HepG2 (cell line): Measurements from ENCODE around the gene STK39. TPM values are rescaled to one million over a fixed set of nuclear protein-coding genes. Genes with fewer than 3 reads are reported as not detected.

Source experiments
- ATAC-seq: fragments of 200-7000 bp; cut with Tn5 transposase; 3 replicates; pipeline ENCODE4 v1.9.1; 2020; ENCODE audit warnings: mild to moderate bottlenecking, moderate library complexity
- BruUV-seq: library from RNA; stranded (reverse); fragments of 400-500 nt; replicated peaks from 2 replicates; lab custom pipeline; 2021; lab: Mats Ljungman, UMichigan
- CTCF ChIA-PET: fragments of 300-600 bp; formaldehyde crosslinking; extraction: SDS; loops from one replicate; lab custom pipeline; 2021; ENCODE audit warnings: low total read pairs, inconsistent platforms, low intra/inter-chr PET ratio; lab: Yijun Ruan, JAX
- POLR2A ChIA-PET: fragments of 350-600 bp; sonication (Branson Sonifier 250); formaldehyde crosslinking; loops from one replicate; lab custom pipeline; 2020; ENCODE audit warnings: antibody characterized with exemption, inconsistent platforms; lab: Yijun Ruan, JAX
- DNase-seq: peaks from one replicate; pipeline ENCODE4 v3.0.0-alpha.2; 2015; ENCODE audit warnings: low spot score
- FAIRE-seq: peaks from 3 replicates; lab custom pipeline; 2011; peaks lifted over from hg19 to GRCh38; lab: Jason Lieb, UNC
- H2AFZ ChIP-seq: one replicate; pipeline ENCODE4 v1.6.1; 2011; ENCODE audit warnings: low read length, inconsistent platforms
- H3K27ac ChIP-seq: fragments of 300-600 bp; 3 replicates; pipeline ENCODE4 v1.8.0; 2011; ENCODE audit warnings: mixed run types, mild to moderate bottlenecking, mixed read lengths, low read length, inconsistent platforms; ENCODE audit not compliant: insufficient read depth; ENCODE audit errors: extremely low read length
- H3K27me3 ChIP-seq, 2 experiments: fragments of 200-600 bp in 1 of 2; 2 replicates in 1 of 2; 3 replicates in 1 of 2; pipeline versions ENCODE4 v1.6.0 to v1.8.0; 2011; ENCODE audit warnings: low read length in 2 of 2, mild to moderate bottlenecking in 2 of 2, moderate library complexity in 2 of 2, inconsistent platforms in 1 of 2; ENCODE audit not compliant: insufficient read depth in 2 of 2, control insufficient read depth in 1 of 2
- H3K36me3 ChIP-seq, 2 experiments: fragments of 200-600 bp in 1 of 2; replicated peaks in 1 of 2; 2 replicates in 1 of 2; 3 replicates in 1 of 2; pipeline versions ENCODE4 v1.5.1 to v1.8.0; 2011; ENCODE audit warnings: low read length in 2 of 2, inconsistent platforms in 1 of 2; ENCODE audit not compliant: insufficient read depth in 2 of 2, control insufficient read depth in 1 of 2
- H3K4me1 ChIP-seq: 2 replicates; pipeline ENCODE4 v1.5.1; 2012; ENCODE audit warnings: low read length, inconsistent platforms; ENCODE audit not compliant: insufficient read depth
- H3K4me2 ChIP-seq: 2 replicates; pipeline ENCODE4 v1.6.0; 2011; ENCODE audit warnings: low read depth, low read length, inconsistent platforms
- H3K4me3 ChIP-seq, 3 experiments: fragments of 200-600 bp in 1 of 3; sonication (generic), shearing (Covaris generic) in 1 of 3; replicated peaks in 1 of 3; 2 replicates each; pipeline ENCODE4 v1.5.1; 2011 to 2016; ENCODE audit warnings: low read length in 3 of 3, inconsistent platforms in 2 of 3, low read depth in 2 of 3, mild to moderate bottlenecking in 2 of 3, control low read depth in 1 of 3, mixed read lengths in 1 of 3; ENCODE audit not compliant: insufficient read depth in 1 of 3
- H3K79me2 ChIP-seq: one replicate; pipeline ENCODE4 v1.6.1; 2011; ENCODE audit warnings: low read length, inconsistent platforms; ENCODE audit not compliant: insufficient read depth
- H3K9ac ChIP-seq: 2 replicates; pipeline ENCODE4 v1.6.0; 2011; ENCODE audit warnings: mild to moderate bottlenecking, low read depth, low read length, inconsistent platforms; ENCODE audit not compliant: insufficient read depth
- H3K9me3 ChIP-seq: 2 replicates; pipeline ENCODE4 v1.5.1; 2012; ENCODE audit warnings: mild to moderate bottlenecking, low read length
- H4K20me1 ChIP-seq: 2 replicates; pipeline ENCODE4 v1.6.0; 2011; ENCODE audit warnings: inconsistent platforms, mild to moderate bottlenecking, low read length, moderate library complexity; ENCODE audit not compliant: insufficient read depth
- AKAP8 ChIP-seq: sonication (generic); formaldehyde crosslinking; IDR thresholded peaks from 2 replicates; pipeline ENCODE4 v1.5.1; 2020; ENCODE audit warnings: mild to moderate bottlenecking, missing genetic modification reagents
- CSRNP1 ChIP-seq: sonication (generic); formaldehyde crosslinking; IDR thresholded peaks from 2 replicates; pipeline ENCODE4 v1.8.1; 2023; ENCODE audit warnings: mild to moderate bottlenecking, missing genetic modification reagents
- FOXA1 ChIP-seq, 2 experiments: fragments of 450-650 bp in 1 of 2; sonication (generic) in 1 of 2; formaldehyde crosslinking in 1 of 2; IDR thresholded peaks; 2 replicates each; pipeline versions ENCODE4 v1.4.0 to v1.6.1; 2016 to 2020; ENCODE audit warnings: missing genetic modification reagents in 1 of 2
- RAD21 ChIP-seq: fragments of 450-650 bp; formaldehyde crosslinking; IDR thresholded peaks from 2 replicates; pipeline ENCODE4 v1.5.0; 2020; ENCODE audit warnings: mild to moderate bottlenecking
- RBM22 ChIP-seq: fragments of 200-400 bp; formaldehyde crosslinking; optimal IDR thresholded peaks from 2 replicates; pipeline ENCODE3; 2017; ENCODE audit warnings: mild to moderate bottlenecking, low read length, moderate library complexity
- REL ChIP-seq: sonication (generic); formaldehyde crosslinking; conservative IDR thresholded peaks from 2 replicates; pipeline ENCODE4 v1.8.0; 2022; ENCODE audit warnings: mild to moderate bottlenecking, missing genetic modification reagents, moderate library complexity
- SMARCC2 ChIP-seq: fragments of 450-650 bp; IDR thresholded peaks from 2 replicates; pipeline ENCODE4 v1.6.1; 2017; ENCODE audit warnings: antibody characterized with exemption, mild to moderate bottlenecking
- ZNF224 ChIP-seq: sonication (generic); formaldehyde crosslinking; IDR thresholded peaks from 2 replicates; pipeline ENCODE4 v1.5.0; 2020; ENCODE audit warnings: mild to moderate bottlenecking, missing genetic modification reagents
- ZNF263 ChIP-seq: sonication (generic); formaldehyde crosslinking; IDR thresholded peaks from 2 replicates; pipeline ENCODE4 v1.4.0; 2020; ENCODE audit warnings: missing genetic modification reagents
- ZNF547 ChIP-seq: sonication (generic); formaldehyde crosslinking; IDR thresholded peaks from 2 replicates; pipeline ENCODE4 v1.5.1; 2020; ENCODE audit warnings: mild to moderate bottlenecking, missing genetic modification reagents
- ZNF724P ChIP-seq: sonication (generic); formaldehyde crosslinking; IDR thresholded peaks from 2 replicates; pipeline ENCODE4 v1.8.0; 2022; ENCODE audit warnings: missing genetic modification reagents, borderline replicate concordance
- WGBS: methylation state at CpG from one replicate; pipeline ENCODE4 v1.1.6; 2017; ENCODE audit warnings: low lambda C conversion rate; 5-methylcytosine and 5-hydroxymethylcytosine counted together
- in situ Hi-C: cut with HindIII; loops from 2 replicates; pipeline ENCODE4 v1.10.0; 2017; ENCODE audit warnings: low pct_unique_long_range_greater_than_20kb; ENCODE audit not compliant: extremely low pct_ligation_motif_present
- intact Hi-C: fragments of 100-400 bp; cut with micrococcal nuclease; formaldehyde crosslinking; loops from one replicate; pipeline ENCODE4 v1.10.0; 2022; ENCODE audit not compliant: unreplicated experiment
- polyA plus RNA-seq, 8 experiments: library from polyadenylated mRNA; depleted of rRNA in 3 of 8; stranded (reverse) in 7 of 8; unstranded in 1 of 8; fragments of >200 nt; fragmentation: Illumina TruSeq in 4 of 8; extraction: Trizol in 4 of 8; gene quantifications; 2 replicates each; pipeline versions ENCODE4 v1.2.1 to v1.2.3, GENCODE V29; 2011 to 2016; ENCODE audit warnings: low read depth in 4 of 8, missing spikeins in 1 of 8, mixed read lengths in 1 of 8; ENCODE audit not compliant: insufficient read depth in 1 of 8
- total RNA-seq, 5 experiments: library from RNA; depleted of rRNA; stranded (reverse); fragments of >200 nt; fragmentation: Illumina TruSeq; extraction: Trizol; gene quantifications; 2 replicates each; pipeline ENCODE4 v1.2.3, GENCODE V29; 2016; ENCODE audit warnings: low read depth in 1 of 5
- TF ChIP-seq, protein P1 (sequence below): sonication (generic); formaldehyde crosslinking; IDR thresholded peaks from 2 replicates; pipeline ENCODE4 v1.5.0; 2020; ENCODE audit warnings: mild to moderate bottlenecking, missing genetic modification reagents

The STK39 gene
- total and polyA plus RNA-seq, 2 of the 13 experiments (the other 11 are each of a cell fraction or from before 2014, with no cell fraction given), result 27.3 to 38.4 TPM

- no peak for FAIRE-seq
- Histone ChIP-seq H3K4me2 (no peak overlapping the region), H3K27me3 (no peaks in the 10 kb centered on the region), H2AFZ (no peak overlapping the region), H3K9ac (no peak overlapping the region), H3K79me2 (peaks cover 34% of the 10 kb centered on the region), H3K27ac (no peak overlapping the region), H3K4me1 (peaks cover 49% of the 10 kb centered on the region), H3K4me3 (no peak overlapping the region), H3K9me3 (no peaks in the 10 kb centered on the region), H3K36me3 (0 out of 5 replicates have a peak, but pooled peaks cover 0 to 1% of the 10 kb centered on the region in 2 experiments), H4K20me1 (no peaks in the 10 kb centered on the region)
- intact Hi-C loops (no loop called here), in situ Hi-C loops (no loop called here)
- TF ChIP-seq AKAP8 (CRISPR knock-in tag) (no peak), ZNF547 (CRISPR knock-in tag) (no peak), ZNF263 (CRISPR knock-in tag) (0 out of 2 replicates have a peak, but pooled peaks have one; percentile 39), REL (CRISPR knock-in tag) (no peak), RAD21 (CRISPR knock-in tag) (no peak)
- ChIA-PET CTCF (no interaction called here), POLR2A (no interaction called here)
- 100% methylated on average over 2 of the region's 2 CpGs for WGBS
- ATAC-seq, result no peak
- no peak for DNase-seq
- no TSS peak for BruUV-seq
Observed at GRCh38 chr2:168208652-168209051, 38.7 kb downstream of the STK39 start.

GRCh38 chr2:168207851-168208250 is 39.5 kb downstream of the STK39 start:
- H3K4me3 ChIP-seq, result no peak overlapping the region
- CTCF ChIA-PET, result no interaction called here
- no TSS peak for BruUV-seq
- intact Hi-C loops (no loop called here), in situ Hi-C loops (no loop called here)
- no peak overlapping the region for H3K4me2 ChIP-seq
- H3K36me3 ChIP-seq, result peaks cover 1 to 2% of the 10 kb centered on the region in 2 experiments; a peak in 2 of 5 replicates
- ATAC-seq (no peak), DNase-seq (no peak), FAIRE-seq (no peak)
- H3K27ac ChIP-seq, result no peak overlapping the region
- no peaks in the 10 kb centered on the region for H4K20me1 ChIP-seq
- POLR2A ChIA-PET, result no interaction called here
- 90% methylated on average over 3 of the region's 3 CpGs for WGBS
- no peak for TF ChIP-seq ZNF224 (CRISPR knock-in tag)
- TF ChIP-seq SMARCC2, result no peak
- no peak for TF ChIP-seq RBM22
- no peak for TF ChIP-seq CSRNP1
- TF ChIP-seq ZNF724P (CRISPR knock-in tag), result no peak
- TF ChIP-seq, protein P1, sequence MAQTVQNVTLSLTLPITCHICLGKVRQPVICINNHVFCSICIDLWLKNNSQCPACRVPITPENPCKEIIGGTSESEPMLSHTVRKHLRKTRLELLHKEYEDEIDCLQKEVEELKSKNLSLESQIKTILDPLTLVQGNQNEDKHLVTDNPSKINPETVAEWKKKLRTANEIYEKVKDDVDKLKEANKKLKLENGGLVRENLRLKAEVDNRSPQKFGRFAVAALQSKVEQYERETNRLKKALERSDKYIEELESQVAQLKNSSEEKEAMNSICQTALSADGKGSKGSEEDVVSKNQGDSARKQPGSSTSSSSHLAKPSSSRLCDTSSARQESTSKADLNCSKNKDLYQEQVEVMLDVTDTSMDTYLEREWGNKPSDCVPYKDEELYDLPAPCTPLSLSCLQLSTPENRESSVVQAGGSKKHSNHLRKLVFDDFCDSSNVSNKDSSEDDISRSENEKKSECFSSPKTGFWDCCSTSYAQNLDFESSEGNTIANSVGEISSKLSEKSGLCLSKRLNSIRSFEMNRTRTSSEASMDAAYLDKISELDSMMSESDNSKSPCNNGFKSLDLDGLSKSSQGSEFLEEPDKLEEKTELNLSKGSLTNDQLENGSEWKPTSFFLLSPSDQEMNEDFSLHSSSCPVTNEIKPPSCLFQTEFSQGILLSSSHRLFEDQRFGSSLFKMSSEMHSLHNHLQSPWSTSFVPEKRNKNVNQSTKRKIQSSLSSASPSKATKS (CRISPR knock-in tag), result no peak
- TF ChIP-seq FOXA1 (IDR thresholded peaks at IDR 0.05), result no peak
- TF ChIP-seq FOXA1 (CRISPR knock-in tag; IDR thresholded peaks at IDR 0.05), result no peak
- no peaks in the 10 kb centered on the region for H3K27me3 ChIP-seq
- no peaks in the 10 kb centered on the region for H3K9me3 ChIP-seq
- H3K4me1 ChIP-seq, result peaks cover 46% of the 10 kb centered on the region
- H3K79me2 ChIP-seq, result peaks cover 34% of the 10 kb centered on the region
- no peak overlapping the region for H3K9ac ChIP-seq
- H2AFZ ChIP-seq, result no peak overlapping the region
